GM12878 (cell line): ENCODE results near the gene CHST8. TPM values are rescaled to one million over a fixed set of nuclear protein-coding genes. Genes with fewer than 3 reads are reported as not detected.

Experiments used
- ATAC-seq: fragments of 200-7000 bp; cut with Tn5 transposase; 3 replicates; pipeline ENCODE4 v1.9.1; 2020; ENCODE audit warnings: mild to moderate bottlenecking, moderate library complexity
- BruUV-seq: library from RNA; stranded (reverse); fragments of 400-500 nt; replicated peaks from 2 replicates; lab custom pipeline; 2021; lab: Mats Ljungman, UMichigan
- CTCF ChIA-PET: fragments of 300-600 bp; sonication (Branson Sonifier 250); formaldehyde crosslinking; extraction: SDS; loops from one replicate; lab custom pipeline; 2021; ENCODE audit warnings: inconsistent platforms; lab: Yijun Ruan, JAX
- POLR2A ChIA-PET: fragments of 350-600 bp; formaldehyde crosslinking; extraction: SDS; loops from one replicate; lab custom pipeline; 2021; ENCODE audit warnings: inconsistent platforms; lab: Charles Lee
- RAD21 ChIA-PET: fragments of 300-600 bp; sonication (Branson Sonifier 250); formaldehyde crosslinking; loops from one replicate; lab custom pipeline; 2023; ENCODE audit warnings: antibody characterized with exemption; ENCODE audit not compliant: unreplicated experiment; lab: Charles Lee
- SMC1A ChIA-PET: fragments of 300-600 bp; sonication (Branson Sonifier 250); formaldehyde crosslinking; loops from one replicate; lab custom pipeline; 2023; ENCODE audit not compliant: unreplicated experiment, uncharacterized antibody; lab: Charles Lee
- DNase-seq: peaks from one replicate; pipeline ENCODE4 v3.0.0-alpha.2; 2011; ENCODE audit warnings: low read depth, low spot score
- FAIRE-seq: peaks from 3 replicates; lab custom pipeline; 2011; peaks lifted over from hg19 to GRCh38; lab: Jason Lieb, UNC
- H2AFZ ChIP-seq: 2 replicates; pipeline ENCODE4 v1.6.0; 2011; ENCODE audit warnings: low read depth, low read length, control low read depth; ENCODE audit not compliant: control insufficient read depth
- H3K27ac ChIP-seq: 2 replicates; pipeline ENCODE4 v1.5.1; 2011; ENCODE audit warnings: control low read depth; ENCODE audit not compliant: control insufficient read depth, insufficient read depth
- H3K27me3 ChIP-seq, 2 experiments: replicated peaks in 1 of 2; 2 replicates each; pipeline versions ENCODE4 v1.6.0 to v1.6.1; 2011; ENCODE audit warnings: low read length in 1 of 2; ENCODE audit not compliant: control insufficient read depth in 2 of 2, insufficient read depth in 2 of 2
- H3K36me3 ChIP-seq, 2 experiments: 2 replicates each; pipeline ENCODE4 v1.5.1; 2011; ENCODE audit warnings: low read length in 1 of 2; ENCODE audit not compliant: control insufficient read depth in 2 of 2, insufficient read depth in 2 of 2
- H3K4me1 ChIP-seq: 2 replicates; pipeline ENCODE4 v1.6.1; 2011; ENCODE audit warnings: mild to moderate bottlenecking, low read length, moderate library complexity, mixed read lengths; ENCODE audit not compliant: control insufficient read depth, insufficient read depth
- H3K4me2 ChIP-seq: 2 replicates; pipeline ENCODE4 v1.6.0; 2011; ENCODE audit warnings: control low read depth; ENCODE audit not compliant: control insufficient read depth, insufficient read depth
- H3K4me3 ChIP-seq: fragments of 200-600 bp; sonication (generic); 2 replicates; pipeline ENCODE4 v1.5.1; 2016
- H3K79me2 ChIP-seq: 2 replicates; pipeline ENCODE4 v1.6.0; 2011; ENCODE audit warnings: low read length; ENCODE audit not compliant: control insufficient read depth, insufficient read depth
- H3K9ac ChIP-seq: 2 replicates; pipeline ENCODE4 v1.8.0; 2011; ENCODE audit warnings: low read length, control low read depth, mixed read lengths; ENCODE audit not compliant: control insufficient read depth, insufficient read depth
- H3K9me3 ChIP-seq: replicated peaks from 3 replicates; pipeline ENCODE4 v1.5.1; 2011; ENCODE audit warnings: mild to moderate bottlenecking, low read length; ENCODE audit not compliant: control insufficient read depth, insufficient read depth
- H4K20me1 ChIP-seq: 2 replicates; pipeline ENCODE4 v1.6.0; 2011; ENCODE audit not compliant: control insufficient read depth, insufficient read depth
- BCL11A ChIP-seq: IDR thresholded peaks from 2 replicates; pipeline ENCODE4 v1.6.1; 2011; ENCODE audit warnings: low read depth, low read length
- E2F4 ChIP-seq: IDR thresholded peaks from 2 replicates; pipeline ENCODE4 v1.6.1; 2012; ENCODE audit warnings: low read depth, low read length, improper control_type of control experiment
- HDAC2 ChIP-seq: fragments of 200-600 bp; sonication (generic); IDR thresholded peaks from 2 replicates; pipeline ENCODE4 v1.6.1; 2017
- MXI1 ChIP-seq: fragments of 150-350 bp; IDR thresholded peaks from 2 replicates; pipeline ENCODE4 v1.6.1; 2011; ENCODE audit warnings: low read depth, mild to moderate bottlenecking, inconsistent platforms, low read length, improper control_type of control experiment
- NR2C1 ChIP-seq: fragments of 450-650 bp; IDR thresholded peaks from 2 replicates; pipeline ENCODE4 v1.6.1; 2017; ENCODE audit warnings: antibody characterized with exemption, mild to moderate bottlenecking, moderate library complexity
- NR2C2 ChIP-seq: IDR thresholded peaks from 2 replicates; pipeline ENCODE4 v1.6.1; 2011; ENCODE audit warnings: borderline replicate concordance, low read depth; ENCODE audit not compliant: control insufficient read depth, insufficient read length
- USF2 ChIP-seq: IDR thresholded peaks from 2 replicates; pipeline ENCODE4 v1.6.1; 2011; ENCODE audit warnings: low read depth, low read length, improper control_type of control experiment, borderline replicate concordance
- WGBS: methylation state at CpG from one replicate; pipeline ENCODE4 v1.1.6; 2016; ENCODE audit warnings: low lambda C conversion rate; ENCODE audit not compliant: insufficient replicate concordance, insufficient coverage; ENCODE audit errors: missing lambda C conversion rate; 5-methylcytosine and 5-hydroxymethylcytosine counted together
- in situ Hi-C: fragments of 300-500 bp; cut with MboI; formaldehyde crosslinking; loops from 9 replicates; pipeline ENCODE4 v1.14.3; 2018; ENCODE audit warnings: mixed read lengths
- intact Hi-C: fragments of 100-400 bp; cut with micrococcal nuclease; formaldehyde crosslinking; loops from one replicate; pipeline ENCODE4 v1.14.2; 2022; ENCODE audit not compliant: unreplicated experiment
- polyA plus RNA-seq, 11 experiments: library from polyadenylated mRNA; depleted of rRNA in 4 of 11; unstranded in 6 of 11; stranded (reverse) in 5 of 11; fragments of >200 nt; fragmentation: Nextera tagmentation in 4 of 11; fragmentation: Illumina TruSeq in 1 of 11; extraction: Ambion mirVana in 4 of 11; extraction: Trizol in 1 of 11; gene quantifications; 1 replicate in 1 of 11; 2 replicates in 10 of 11; pipeline versions ENCODE4 v1.2.1 to v1.2.3, GENCODE V29; 2011 to 2016; ENCODE audit warnings: inconsistent platforms in 2 of 11, missing spikeins in 2 of 11, low read depth in 1 of 11
- total RNA-seq, 4 experiments: library from RNA; depleted of rRNA in 3 of 4; stranded (reverse); fragments of >200 nt in 3 of 4; fragmentation: Illumina TruSeq in 1 of 4; extraction: Trizol in 1 of 4; gene quantifications; 2 replicates each; pipeline versions ENCODE4 v1.2.1 to v1.2.3, GENCODE V29; 2013 to 2021

Gene CHST8
- total and polyA plus RNA-seq, 10 of the 15 experiments (the other 5 are each of a cell fraction or from before 2014, with no cell fraction given), result 0.06 TPM; not detected in 9

GRCh38 chr19:33724721-33725060, 102.9 kb downstream of the CHST8 start:
- TF ChIP-seq BCL11A (no peak), E2F4 (no peak), MXI1 (no peak), NR2C2 (no peak), USF2 (no peak), NR2C1 (no peak), HDAC2 (no peak)
- TF ChIP-seq, all 136 proteins: peak for 0
- ChIA-PET POLR2A (no interaction called here), RAD21 (no interaction called here), SMC1A (interaction anchor here (0.5 kb wide), 1 partner anchor 1553 kb away, joined by 3 read pairs; no protein-coding TSS in a partner anchor), CTCF (no interaction called here)
- no peaks in the 10 kb centered on the region for H3K27me3 ChIP-seq
- H3K79me2 ChIP-seq, result no peaks in the 10 kb centered on the region
- no TSS peak for BruUV-seq
- ATAC-seq (no peak), DNase-seq (no peak), FAIRE-seq (no peak)
- H3K4me3 ChIP-seq, result no peak overlapping the region
- no peak overlapping the region for H3K27ac ChIP-seq
- no peak overlapping the region for H2AFZ ChIP-seq
- H3K9ac ChIP-seq, result no peak overlapping the region
- WGBS, result 38% methylated on average over 7 of the region's 7 CpGs
- intact Hi-C loops (no loop called here), in situ Hi-C loops (no loop called here)
- no peak overlapping the region for H3K4me2 ChIP-seq
- no peaks in the 10 kb centered on the region for H3K9me3 ChIP-seq
- H3K36me3 ChIP-seq, result no peaks in the 10 kb centered on the region
- no peaks in the 10 kb centered on the region; the same call in 1 of the 2 replicates for H4K20me1 ChIP-seq
- no peaks in the 10 kb centered on the region for H3K4me1 ChIP-seq
